CD4-positive, alpha-beta T cell treated with Interleukin-17A for 4 hours (primary cell): Measurements from ENCODE around the gene MAPK1.
"Not testable (repeated sequence)": the region's sequence is repeated elsewhere in the genome, so short reads cannot be mapped to it uniquely, and the experiment has no call there.

ENCODE experiments used
- DNase-seq: peaks from one replicate; pipeline ENCODE4 v3.0.0-alpha.2; 2020; ENCODE audit warnings: mixed read lengths

MAPK1 gene

DNA sequence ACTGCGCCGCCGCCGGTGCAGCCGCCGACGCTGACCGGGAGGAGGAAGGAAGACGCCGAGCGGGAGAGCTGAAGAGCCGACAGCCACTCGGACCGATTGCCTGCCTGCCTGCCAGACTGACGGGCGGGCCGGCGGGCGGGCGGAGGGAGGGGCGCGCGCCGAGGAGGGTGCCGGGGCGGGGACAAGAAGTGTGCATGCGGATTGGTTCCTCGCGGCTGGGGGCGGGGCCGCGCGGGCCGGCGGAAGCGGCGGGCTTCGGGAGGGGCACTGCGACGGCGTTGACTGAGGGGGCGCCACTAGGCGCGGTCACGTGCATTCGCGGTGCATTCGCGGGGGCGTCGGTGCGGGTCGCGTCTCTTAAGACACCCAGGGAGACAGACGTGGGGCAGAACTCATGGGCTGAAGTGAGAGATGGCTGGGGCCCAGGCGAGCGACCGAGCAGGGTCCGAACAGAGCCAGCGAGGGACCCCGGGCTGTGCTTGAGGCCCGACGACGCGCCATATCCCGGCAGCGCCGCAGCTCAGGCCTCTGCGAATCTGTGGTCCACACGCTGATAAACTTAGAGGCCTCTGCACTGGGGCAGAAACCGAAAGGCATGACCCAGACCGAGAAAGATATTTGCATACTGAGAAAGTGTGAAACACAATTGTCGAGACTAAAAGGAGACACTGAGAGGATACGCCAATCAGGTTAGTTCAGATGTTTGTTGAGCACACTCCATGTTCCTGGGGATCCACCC is at the start of gene MAPK1:
Gene MAPK1, minus strand, starts transcription at position 118 of the 739 bp plus-strand sequence. CDS start 205 bp downstream, outside the sequence.
- peak; percentile 95 for DNase-seq

DNA sequence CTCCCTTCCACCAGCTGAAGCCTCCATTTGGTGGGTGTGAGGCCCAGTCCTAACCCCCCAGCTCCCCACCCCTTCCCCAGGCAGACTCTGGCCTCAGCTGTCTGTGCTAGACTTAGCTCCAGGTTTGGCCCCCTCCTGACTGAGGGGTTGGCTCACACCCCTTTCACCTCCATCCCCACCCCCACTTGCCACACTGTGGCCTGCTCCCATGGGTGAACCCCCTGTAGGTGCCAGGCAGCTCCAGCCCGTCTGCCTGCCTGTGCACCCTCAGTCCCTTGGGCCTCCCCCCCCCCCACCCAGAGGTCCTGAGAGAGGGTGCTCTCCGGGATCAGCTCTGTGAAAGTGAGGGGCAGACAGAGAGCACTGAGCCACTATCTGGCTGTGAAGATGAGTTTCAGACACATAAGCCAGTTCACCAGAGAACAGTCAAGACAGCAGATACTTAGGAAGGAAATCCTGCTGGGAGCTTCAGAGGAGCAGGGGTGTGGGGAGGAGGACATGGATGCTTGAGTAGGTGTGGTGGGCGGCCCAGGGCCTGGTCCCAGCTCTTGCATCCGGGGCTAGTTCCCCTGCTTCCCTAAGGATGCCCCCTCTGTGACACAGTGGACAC is 49.0 kb upstream of the MAPK1 start:
- DNase-seq, result no peak

DNA sequence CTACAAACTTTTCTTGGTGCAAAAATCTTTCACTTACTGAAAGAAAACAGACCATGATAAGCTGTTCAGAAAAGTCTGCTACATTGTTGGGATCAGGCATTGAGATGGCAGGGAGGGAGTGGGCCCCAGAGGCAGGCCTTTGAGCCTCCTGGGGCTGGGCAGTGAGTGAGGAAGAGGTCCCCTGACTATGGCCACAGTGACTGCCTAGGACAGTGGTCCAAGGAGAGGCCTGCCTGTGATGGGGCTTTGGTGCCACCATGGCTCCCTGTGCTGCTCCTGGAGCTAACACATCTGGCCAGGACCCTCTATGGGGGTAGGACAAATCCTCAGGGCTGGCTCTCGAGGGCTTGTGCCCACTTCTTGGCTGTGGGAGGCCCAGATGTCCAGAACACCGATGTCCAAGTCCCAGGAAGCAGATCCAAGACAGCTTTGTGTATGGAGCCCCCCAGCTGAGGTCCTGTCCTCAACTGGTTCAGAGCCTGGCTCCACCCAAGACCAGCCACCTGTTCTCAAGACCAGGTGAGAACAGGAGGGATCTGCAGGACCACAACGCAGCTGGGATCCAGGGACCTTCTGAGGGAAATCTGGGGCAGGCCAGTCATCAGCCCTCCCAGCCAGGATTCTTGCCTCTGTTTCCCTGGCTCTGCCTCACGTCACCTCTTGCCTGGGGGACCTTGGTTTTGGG is 48.3 kb upstream of the MAPK1 start:
- no peak for DNase-seq

DNA sequence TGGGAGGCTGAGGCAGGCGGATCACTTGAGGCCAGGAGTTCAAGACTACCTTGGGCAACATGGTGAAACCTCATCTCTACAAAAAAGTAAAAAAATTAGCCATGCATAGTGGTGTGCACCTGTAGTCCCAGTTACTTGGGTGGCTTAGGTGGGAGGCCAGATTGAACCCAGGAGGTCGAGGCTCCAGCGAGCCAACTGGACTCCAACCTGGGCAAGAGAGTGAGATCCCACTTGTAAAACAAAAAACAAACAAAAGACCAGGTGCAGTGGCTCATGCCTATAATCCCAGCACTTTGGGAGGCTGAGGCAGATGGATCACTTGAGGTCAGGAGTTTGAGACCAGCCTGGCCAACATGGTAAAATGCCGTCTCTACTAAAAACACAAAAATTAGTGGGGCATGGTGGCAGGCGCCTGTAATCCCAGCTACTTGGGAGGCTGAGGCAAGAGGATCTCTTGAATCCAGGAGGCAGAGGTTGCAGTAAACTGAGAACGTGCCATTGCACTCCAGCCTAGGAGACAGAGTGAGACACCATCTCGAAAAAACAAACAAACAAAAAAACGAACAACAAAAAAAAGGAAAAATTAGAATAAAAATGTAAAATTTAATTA is 46.7 kb upstream of the MAPK1 start:
- not testable (repeated sequence) for DNase-seq

DNA sequence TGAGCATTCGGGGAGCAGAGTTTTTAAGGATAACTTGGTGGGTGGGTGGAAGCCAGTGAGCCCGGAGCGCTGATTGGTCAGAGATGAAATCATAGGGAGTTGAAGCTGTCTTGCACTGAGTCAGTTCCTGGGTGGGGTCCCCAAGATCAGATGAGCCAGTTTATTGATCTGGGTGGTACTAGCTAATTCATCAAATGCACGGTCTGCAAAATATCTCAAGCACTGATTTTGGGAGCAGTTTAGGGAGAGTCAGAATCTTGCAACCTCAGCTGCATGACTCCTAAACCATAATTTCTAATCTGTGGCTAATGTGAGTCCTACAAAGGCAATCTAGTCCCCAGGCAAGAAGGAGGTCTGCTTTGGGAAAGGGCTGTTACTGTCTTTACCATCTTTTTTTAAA is 42.9 kb upstream of the MAPK1 start:
- DNase-seq, result not testable (repeated sequence)

DNA sequence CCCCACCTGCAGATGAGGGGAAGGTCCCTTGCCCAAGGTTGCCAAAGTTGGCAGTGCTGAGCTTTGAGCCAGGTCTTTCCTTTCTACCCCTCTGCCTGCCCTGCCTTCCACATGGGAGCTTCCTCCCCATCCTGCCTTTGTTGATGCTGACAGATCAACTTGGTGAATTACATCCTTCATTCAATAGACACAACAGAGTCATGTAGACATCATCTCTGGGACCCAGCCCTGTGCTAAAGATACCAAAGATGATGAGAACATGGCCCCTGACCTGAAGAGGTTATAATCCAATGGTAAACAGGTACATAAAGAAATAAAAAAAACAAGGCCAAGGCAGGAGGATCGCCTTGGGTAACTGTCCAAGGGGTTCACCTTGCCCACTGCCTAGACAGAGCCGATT is 42.4 kb upstream of the MAPK1 start:
- no peak for DNase-seq

DNA sequence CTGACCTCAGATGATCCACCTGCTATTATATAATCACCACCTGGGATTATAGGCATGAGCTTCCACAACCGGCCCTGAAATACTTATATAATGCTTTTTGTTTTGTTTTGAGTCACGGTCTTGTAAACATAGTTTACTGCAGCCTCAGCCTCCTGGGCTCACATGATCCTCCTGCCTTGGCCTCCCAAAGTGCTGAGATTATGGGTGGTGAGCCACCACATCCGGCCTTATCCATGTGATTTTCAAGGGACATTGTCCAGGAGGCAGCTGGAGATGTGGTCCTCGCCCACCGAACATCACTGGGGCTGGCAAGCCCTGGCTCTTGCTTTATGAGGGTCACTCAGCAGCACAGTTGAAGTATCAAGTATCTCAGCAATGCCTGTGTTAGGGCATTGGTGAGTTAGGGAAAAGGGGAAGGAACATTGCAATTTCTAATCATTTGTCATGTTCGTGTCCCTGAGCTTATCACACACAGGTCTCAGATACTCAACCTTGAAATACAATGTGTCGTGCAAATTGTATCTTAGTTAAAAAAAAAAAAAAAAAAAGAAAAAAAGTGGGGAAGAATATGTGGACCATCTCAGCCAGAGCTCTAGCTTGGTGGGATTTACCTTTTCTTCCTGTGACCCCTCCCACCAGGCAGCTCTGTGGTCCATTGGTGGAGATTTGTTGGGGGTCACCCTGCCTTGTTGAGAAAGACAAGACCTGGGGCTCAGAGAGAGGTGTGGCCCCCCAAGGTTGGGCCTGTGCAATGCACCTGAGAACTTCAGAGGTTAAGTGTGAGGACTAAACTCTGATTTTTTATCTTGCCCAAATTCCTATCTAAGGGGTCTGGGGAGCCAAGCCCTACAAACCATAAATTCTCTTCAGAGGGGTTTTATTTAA is 40.4 kb upstream of the MAPK1 start:
- no peak for DNase-seq

DNA sequence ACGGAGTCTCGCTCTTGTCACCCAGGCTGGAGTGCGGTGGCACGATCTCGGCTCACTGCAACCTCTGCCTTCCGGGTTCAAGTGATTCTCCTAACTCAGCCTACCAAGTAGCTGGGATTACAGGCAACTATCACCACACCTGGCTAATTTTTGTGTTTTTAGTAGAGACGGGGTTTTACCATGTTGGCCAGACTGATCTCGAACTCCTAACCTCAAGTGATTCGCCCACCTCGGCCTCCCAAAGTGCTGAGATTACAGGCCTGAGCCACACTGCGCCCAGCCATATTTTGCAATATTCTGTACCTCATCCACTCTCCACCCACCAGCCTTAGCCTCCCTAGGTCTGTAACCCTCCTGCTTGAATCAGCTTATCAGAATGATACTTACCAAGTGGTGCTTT is 37.8 kb upstream of the MAPK1 start:
- DNase-seq, result not testable (repeated sequence)

DNA sequence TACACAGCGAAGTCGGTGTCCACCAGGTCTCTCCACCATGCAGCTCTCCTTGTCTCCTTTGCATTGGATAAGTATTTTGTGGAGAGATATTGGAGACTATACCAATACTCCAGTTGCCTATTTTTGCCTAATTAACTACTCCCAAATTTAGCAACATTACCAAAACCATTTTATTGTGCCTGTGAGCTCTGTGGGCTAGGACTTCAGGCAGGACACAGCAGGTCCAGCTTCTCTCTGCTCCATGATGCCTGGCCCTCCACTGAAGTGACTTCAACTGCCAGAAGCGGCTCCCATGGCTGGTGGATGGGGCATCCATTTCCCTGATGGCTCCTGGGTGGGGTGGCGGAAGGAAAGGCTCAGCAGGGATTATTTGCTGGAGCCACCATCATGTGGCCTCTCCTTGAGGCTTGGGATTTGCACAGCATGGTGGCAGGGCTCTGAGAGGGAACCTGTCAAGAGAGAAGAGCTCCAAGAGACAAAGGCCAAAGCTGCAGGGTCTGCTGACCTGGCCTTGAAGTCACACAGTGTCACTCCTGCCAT is 36.9 kb upstream of the MAPK1 start:
- DNase-seq, result no peak

DNA sequence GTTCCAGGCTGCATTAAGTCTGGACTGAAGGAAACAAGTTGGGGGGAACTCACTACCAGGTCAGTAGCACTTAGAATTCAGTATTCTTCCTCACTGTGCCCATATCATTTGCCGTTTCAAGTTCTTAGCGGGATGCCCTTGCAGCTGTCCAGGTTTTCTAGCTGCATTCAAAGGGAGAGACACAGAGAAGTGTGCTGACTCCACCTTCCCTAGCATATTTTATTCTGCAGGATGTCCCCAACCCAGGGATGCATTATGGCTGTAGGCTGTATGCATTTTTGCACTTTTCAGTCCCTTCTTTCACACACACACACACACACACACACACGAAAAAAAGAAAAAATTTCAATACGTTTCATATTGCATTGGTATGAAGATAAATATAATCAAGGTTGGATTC is 35.8 kb upstream of the MAPK1 start:
- DNase-seq, result no peak

DNA sequence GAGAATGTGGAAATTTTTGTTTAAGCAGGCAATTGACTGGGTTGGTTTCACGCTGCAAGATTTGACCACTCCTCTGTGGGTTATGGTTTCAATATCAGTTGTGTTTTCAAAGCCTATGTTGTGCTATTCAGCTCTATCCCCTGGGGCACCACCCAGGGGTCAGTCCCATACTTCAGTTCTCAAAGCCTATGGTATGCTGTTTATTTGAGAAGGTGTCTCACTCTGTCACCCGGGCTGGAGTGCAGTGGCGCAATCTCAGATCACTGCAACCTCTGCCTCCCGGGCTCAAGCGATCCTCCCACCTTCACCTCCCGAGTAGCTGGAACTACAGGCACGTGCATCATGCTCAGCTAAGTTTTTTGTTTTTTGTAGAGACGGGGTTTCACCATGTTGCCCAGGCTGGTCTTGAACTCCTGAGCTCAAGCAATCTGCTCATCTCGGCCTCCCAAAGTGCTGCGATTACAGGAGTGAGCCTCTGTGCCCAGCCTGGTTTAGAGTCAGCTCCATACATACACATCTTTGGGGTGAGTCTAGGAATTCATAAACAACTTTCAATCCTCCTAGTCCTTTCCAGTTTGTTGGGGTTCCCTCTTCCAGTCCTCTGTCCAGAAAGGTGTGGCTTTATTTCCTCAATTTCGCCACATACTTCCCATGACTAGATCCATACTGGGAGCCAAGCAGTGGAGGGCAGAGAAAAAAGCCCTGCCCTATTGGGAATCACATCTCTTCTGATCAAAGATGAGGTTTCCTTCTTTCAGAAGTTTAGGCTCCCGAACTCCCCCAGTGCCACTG is 35.0 kb upstream of the MAPK1 start:
- DNase-seq, result no peak

DNA sequence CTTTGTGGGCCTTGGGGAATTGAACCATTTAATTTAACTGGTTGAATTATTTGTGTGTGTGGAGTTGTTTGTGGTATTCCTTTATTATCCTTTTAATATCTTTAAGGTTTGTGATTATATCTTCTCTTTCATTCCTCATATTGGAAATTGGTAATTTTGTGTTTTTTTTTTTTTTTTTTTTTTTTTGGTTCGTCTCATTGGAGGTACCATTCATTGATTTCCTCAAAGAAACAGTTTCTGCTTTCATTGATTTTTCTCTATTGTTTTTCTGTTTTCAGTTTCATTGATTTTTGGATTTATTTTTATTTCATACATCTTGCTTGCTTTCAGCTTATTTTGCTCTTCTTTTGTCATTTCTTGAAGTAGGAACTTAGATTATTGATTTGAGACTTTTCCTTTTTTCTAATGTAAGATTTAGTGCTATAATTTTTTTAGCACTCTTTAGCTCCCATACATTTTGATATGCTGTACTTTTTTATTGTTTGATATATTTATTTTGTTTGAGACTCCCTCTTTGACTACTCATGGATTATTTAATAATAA is 31.0 kb upstream of the MAPK1 start:
- no peak for DNase-seq

DNA sequence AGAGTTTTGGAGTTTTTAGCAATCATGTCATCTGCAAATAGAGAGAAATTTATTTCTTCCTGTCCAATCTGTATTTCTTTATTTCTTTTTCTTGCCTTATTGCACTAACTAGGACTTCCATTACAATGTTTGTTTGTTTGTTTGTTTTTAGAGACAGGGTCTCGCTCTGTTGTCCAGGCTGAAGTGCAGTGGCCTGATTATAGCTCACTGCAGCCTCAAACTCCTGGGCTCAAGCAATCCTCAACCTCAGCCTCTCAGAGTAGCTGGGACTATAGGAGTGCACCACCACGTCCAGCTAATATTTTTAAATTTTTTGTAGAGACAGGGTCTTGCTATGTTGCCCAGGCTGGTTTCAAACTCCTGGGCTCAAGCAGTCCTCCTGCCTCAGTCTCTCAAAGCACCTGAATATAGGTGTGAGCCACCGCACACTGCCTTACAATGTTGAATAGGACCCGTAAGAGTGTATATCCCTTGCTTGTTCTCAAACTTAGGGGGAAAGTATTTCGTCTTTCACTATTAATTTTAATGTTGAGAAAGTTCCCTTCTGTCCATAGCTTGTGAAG is 29.6 kb upstream of the MAPK1 start:
- DNase-seq, result no peak

DNA sequence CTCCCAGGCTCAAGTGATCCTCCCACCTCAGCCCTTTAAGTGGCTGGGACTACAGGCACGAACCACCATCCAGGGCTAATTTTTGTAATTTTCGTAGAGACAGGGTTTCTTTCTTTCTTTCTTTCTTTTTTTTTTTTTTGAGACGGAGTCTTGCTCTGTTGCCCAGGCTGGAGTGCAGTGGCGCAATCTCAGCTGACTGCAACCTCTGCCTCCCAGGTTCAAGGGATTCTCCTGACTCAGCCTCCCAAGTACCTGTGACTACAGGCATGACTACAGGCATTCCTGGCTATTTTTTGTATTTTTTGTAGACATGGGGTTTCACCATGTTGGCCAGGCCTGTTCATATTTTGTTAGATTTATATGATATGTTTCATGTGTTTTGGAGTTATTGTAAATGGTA is 28.8 kb upstream of the MAPK1 start:
- not testable (repeated sequence) for DNase-seq

DNA sequence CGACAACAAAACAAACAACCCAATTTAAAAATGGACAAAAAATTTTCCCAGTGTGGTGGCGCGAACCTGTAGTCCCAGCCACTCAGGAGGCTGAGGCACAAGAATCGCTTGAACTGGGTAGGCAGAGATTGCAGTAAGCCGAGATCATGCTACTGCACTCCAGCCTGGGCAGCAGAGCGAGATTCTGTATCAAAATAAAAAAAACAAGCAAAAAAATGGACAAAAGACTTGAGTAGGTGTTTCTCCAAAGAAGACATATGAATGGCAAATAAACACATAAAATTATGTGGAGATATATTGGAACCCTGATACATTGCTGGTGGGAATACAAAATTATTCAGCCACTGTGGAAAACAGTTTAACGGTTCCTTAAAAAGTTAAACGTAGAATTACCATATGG is 27.4 kb upstream of the MAPK1 start:
- no peak for DNase-seq

DNA sequence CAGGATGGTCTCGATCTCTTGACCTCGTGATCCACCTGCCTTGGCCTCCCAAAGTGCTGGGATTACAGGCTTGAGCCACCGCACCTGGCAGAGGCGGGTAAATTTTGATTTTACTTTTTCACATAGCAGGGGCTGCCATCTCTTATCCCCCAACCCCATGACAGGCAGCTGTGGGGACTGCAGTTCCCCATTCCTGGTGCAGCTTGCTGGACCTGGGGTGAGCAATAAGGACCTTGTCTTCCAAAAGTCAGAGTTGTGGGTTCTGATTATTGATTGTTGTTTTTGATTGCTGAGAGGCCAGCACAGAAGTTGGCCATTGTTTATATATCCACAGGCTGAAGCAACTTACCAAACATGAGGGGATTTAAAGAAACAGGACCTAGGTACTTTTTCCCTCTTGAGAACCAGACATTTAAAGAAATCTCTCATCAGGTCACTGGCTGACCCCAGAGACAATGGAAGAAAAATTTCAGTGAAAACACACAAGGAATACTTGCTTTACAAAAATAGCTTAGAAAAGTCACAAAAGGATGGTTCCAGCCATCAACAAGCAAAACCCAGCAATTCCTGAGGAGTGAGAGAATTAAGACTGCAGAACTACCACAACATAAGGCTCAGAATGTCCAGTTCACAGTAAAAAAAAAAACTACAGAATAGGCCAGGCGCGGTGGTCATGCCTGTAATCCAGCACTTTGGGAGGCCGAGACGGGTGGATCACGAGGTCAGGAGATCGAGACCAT is 22.0 kb upstream of the MAPK1 start:
- no peak for DNase-seq

DNA sequence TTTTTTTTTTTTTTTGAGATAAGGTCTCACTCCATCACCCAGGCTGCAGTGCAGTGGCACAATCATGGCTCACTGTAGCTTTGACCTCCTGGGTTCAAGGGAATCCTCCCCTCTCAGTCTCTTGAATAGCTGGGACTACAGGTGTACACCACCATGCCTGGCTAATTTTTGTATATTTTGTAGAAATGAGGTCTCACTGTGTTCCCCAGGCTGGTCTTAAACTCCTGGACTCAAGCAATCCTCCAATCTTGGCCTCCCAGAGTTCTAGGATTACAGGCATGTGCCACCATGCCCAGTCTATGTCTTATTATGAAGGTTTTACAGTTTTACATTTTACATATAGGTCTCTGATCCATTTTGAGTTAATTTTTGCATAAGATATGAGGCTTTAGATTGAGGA is 20.4 kb upstream of the MAPK1 start:
- DNase-seq, result no peak

DNA sequence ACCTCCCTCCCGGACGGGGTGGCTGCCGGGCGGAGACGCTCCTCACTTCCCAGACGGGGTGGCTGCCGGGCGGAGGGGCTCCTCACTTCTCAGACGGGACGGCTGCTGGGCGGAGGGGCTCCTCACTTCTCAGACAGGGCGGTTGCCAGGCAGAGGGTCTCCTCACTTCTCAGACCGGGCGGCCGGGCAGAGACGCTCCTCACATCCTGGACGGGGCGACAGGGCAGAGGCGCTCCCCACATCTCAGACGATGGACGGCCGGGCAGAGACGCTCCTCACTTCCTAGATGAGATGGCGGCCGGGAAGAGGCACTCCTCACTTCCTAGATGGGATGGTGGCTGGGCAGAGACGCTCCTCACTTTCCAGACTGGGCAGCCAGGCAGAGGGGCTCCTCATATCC is 16.5 kb upstream of the MAPK1 start:
- DNase-seq, result not testable (repeated sequence)

DNA sequence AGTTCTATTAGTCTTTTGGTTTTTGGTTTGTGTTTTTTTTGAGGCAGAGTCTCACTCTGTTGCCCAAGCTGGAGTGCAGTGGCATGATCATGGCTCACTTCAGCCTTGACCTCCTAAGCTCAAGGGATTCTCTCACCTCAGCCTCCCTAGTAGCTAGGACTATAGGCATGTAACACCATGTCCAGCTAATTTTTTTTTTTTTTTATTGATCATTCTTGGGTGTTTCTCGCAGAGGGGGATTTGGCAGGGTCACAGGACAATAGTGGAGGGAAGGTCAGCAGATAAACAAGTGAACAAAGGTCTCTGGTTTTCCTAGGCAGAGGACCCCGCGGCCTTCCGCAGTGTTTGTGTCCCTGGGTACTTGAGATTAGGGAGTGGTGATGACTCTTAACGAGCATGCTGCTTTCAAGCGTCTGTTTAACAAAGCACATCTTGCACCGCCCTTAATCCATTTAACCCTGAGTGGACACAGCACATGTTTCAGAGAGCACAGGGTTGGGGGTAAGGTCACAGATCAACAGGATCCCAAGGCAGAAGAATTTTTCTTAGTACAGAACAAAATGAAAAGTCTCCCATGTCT is 15.4 kb upstream of the MAPK1 start:
- not testable (repeated sequence) for DNase-seq
